Neural cell (in vitro differentiated cells): ENCODE data around the gene PTPRN2. TPM values are rescaled to one million over a fixed set of nuclear protein-coding genes. Genes with fewer than 3 reads are reported as not detected.

ENCODE experiments used
- H2AFZ ChIP-seq: fragments of 200-600, 300-800 bp; sonication (generic), shearing (Covaris generic); 2 replicates; pipeline ENCODE4 v1.6.0; 2014; ENCODE audit warnings: low read depth, mild to moderate bottlenecking, antibody characterized with exemption, low read length, moderate library complexity
- H3F3A ChIP-seq: fragments of 200-600 bp; shearing (Covaris generic); 2 replicates; pipeline ENCODE4 v1.6.1; 2016; ENCODE audit warnings: mild to moderate bottlenecking, moderate library complexity, mixed read lengths, antibody characterized with exemption, low read length; ENCODE audit not compliant: insufficient read depth, poor library complexity, severe bottlenecking
- H3K27ac ChIP-seq: fragments of 200-600, 300-800 bp; sonication (generic), shearing (Covaris generic); 2 replicates; pipeline ENCODE4 v1.5.1; 2014; ENCODE audit warnings: mild to moderate bottlenecking, low read length, moderate library complexity
- H3K27me3 ChIP-seq: fragments of 300-800, 200-600 bp; sonication (generic), shearing (Covaris generic); 2 replicates; pipeline ENCODE4 v1.6.0; 2014; ENCODE audit warnings: mild to moderate bottlenecking, low read depth, low read length, moderate library complexity; ENCODE audit not compliant: insufficient read depth
- H3K36me3 ChIP-seq: fragments of 300-800, 200-600 bp; sonication (generic), shearing (Covaris generic); 2 replicates; pipeline ENCODE4 v1.5.1; 2014; ENCODE audit warnings: mild to moderate bottlenecking, antibody characterized with exemption, low read length, moderate library complexity; ENCODE audit not compliant: insufficient read depth
- H3K4me2 ChIP-seq: fragments of 300-800, 200-600 bp; sonication (generic), shearing (Covaris generic); 2 replicates; pipeline ENCODE4 v1.6.0; 2014; ENCODE audit warnings: mild to moderate bottlenecking, low read length
- H3K4me3 ChIP-seq: fragments of 300-800, 200-600 bp; sonication (generic), shearing (Covaris generic); 2 replicates; pipeline ENCODE4 v1.5.1; 2014; ENCODE audit warnings: mild to moderate bottlenecking, low read length, moderate library complexity
- H3K79me2 ChIP-seq: fragments of 200-600 bp; shearing (Covaris generic); replicated peaks from 2 replicates; pipeline ENCODE4 v1.6.0; 2014; ENCODE audit warnings: mild to moderate bottlenecking, low read length, moderate library complexity; ENCODE audit not compliant: insufficient read depth
- H3K9ac ChIP-seq: fragments of 300-800, 200-600 bp; sonication (generic), shearing (Covaris generic); 2 replicates; pipeline ENCODE4 v1.6.1; 2016; ENCODE audit warnings: mild to moderate bottlenecking, low read length, mixed read lengths
- H3K9me2 ChIP-seq: fragments of 200-600 bp; shearing (Covaris generic); 2 replicates; pipeline ENCODE4 v1.6.1; 2016; ENCODE audit warnings: mild to moderate bottlenecking, low read length, mixed read lengths; ENCODE audit not compliant: insufficient read depth
- H3K9me3 ChIP-seq: fragments of 200-600, 300-800 bp; sonication (generic), shearing (Covaris generic); 2 replicates; pipeline ENCODE4 v1.6.1; 2016; ENCODE audit warnings: mild to moderate bottlenecking, mixed run types, low read length, moderate library complexity, mixed read lengths
- H4K20me1 ChIP-seq: fragments of 200-600 bp; shearing (Covaris generic); 2 replicates; pipeline ENCODE4 v1.6.1; 2016; ENCODE audit warnings: mild to moderate bottlenecking, mixed run types; ENCODE audit not compliant: insufficient read depth
- EP300 ChIP-seq: fragments of 450-650 bp; conservative IDR thresholded peaks from 2 replicates; pipeline ENCODE4 v1.6.1; 2014; ENCODE audit warnings: antibody characterized with exemption, mild to moderate bottlenecking, moderate library complexity; ENCODE audit not compliant: poor library complexity, severe bottlenecking
- EZH2 ChIP-seq: fragments of 200-600, 300-800 bp; shearing (Covaris generic), sonication (generic); IDR thresholded peaks from 2 replicates; pipeline ENCODE4 v1.6.1; 2014; ENCODE audit warnings: antibody characterized with exemption, low read length, borderline replicate concordance, mild to moderate bottlenecking; ENCODE audit not compliant: insufficient read depth, poor library complexity, severe bottlenecking
- MXI1 ChIP-seq: fragments of 450-650 bp; conservative IDR thresholded peaks from 2 replicates; pipeline ENCODE4 v1.6.1; 2014; ENCODE audit warnings: antibody characterized with exemption, mild to moderate bottlenecking; ENCODE audit not compliant: poor library complexity, severe bottlenecking
- POLR2AphosphoS5 ChIP-seq: IDR thresholded peaks from 2 replicates; pipeline ENCODE4 v1.6.1; 2012
- RAD21 ChIP-seq: fragments of 450-650 bp; conservative IDR thresholded peaks from 2 replicates; pipeline ENCODE4 v1.6.1; 2014; ENCODE audit warnings: antibody characterized with exemption, mild to moderate bottlenecking, moderate library complexity
- SMC3 ChIP-seq: fragments of 450-650 bp; conservative IDR thresholded peaks from 2 replicates; pipeline ENCODE4 v1.6.1; 2014; ENCODE audit warnings: antibody characterized with exemption, mild to moderate bottlenecking, moderate library complexity; ENCODE audit not compliant: poor library complexity
- TAF1 ChIP-seq: IDR thresholded peaks from 2 replicates; pipeline ENCODE4 v1.6.1; 2012; ENCODE audit warnings: low read depth
- polyA plus RNA-seq: library from polyadenylated mRNA; depleted of rRNA; stranded (reverse); fragments of >200 nt; gene quantifications from 2 replicates; pipeline ENCODE4 v1.2.3, GENCODE V29; 2014
- TF ChIP-seq, protein P1 (sequence below): IDR thresholded peaks from 2 replicates; pipeline ENCODE4 v1.6.1; 2012; ENCODE audit warnings: borderline replicate concordance
- TF ChIP-seq, protein P2 (sequence below): fragments of 450-650 bp; IDR thresholded peaks from 2 replicates; pipeline ENCODE4 v1.5.1; 2014; ENCODE audit warnings: antibody characterized with exemption, mild to moderate bottlenecking, moderate library complexity; ENCODE audit not compliant: poor library complexity, severe bottlenecking

Gene PTPRN2
- polyA plus RNA-seq, 1 donor from 2014 or later: 31.0 TPM

DNA sequence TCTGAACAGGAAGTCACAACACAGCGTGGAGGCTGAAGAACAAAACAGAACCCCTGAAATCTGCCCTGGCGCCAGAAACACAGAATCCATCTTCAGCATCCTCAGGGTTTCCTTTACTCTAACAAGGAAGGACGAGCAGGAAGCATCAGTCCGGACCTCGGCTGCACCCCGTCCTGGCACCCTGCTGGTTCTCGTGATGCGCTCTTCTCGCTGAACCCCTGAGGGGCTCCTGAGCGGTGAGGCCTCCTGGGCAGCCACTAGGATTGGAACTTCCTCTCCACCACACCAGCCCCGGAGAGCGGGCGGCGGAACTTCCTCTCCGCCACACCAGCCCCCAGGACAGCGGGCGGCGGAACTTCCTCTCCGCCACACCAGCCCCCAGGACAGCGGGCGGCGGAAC lies 461.9 kb downstream of the PTPRN2 start:
- Histone ChIP-seq H3K9ac (no peak overlapping the region), H2AFZ (no peak overlapping the region), H3F3A (no peaks in the 10 kb centered on the region), H3K9me2 (no peaks in the 10 kb centered on the region), H3K79me2 (no peaks in the 10 kb centered on the region), H3K27ac (no peak overlapping the region), H4K20me1 (no peaks in the 10 kb centered on the region), H3K27me3 (no peaks in the 10 kb centered on the region), H3K4me3 (no peak overlapping the region), H3K4me2 (no peak overlapping the region), H3K9me3 (peaks cover 14% of the 10 kb centered on the region), H3K36me3 (no peaks in the 10 kb centered on the region)
- TF ChIP-seq, protein P1, sequence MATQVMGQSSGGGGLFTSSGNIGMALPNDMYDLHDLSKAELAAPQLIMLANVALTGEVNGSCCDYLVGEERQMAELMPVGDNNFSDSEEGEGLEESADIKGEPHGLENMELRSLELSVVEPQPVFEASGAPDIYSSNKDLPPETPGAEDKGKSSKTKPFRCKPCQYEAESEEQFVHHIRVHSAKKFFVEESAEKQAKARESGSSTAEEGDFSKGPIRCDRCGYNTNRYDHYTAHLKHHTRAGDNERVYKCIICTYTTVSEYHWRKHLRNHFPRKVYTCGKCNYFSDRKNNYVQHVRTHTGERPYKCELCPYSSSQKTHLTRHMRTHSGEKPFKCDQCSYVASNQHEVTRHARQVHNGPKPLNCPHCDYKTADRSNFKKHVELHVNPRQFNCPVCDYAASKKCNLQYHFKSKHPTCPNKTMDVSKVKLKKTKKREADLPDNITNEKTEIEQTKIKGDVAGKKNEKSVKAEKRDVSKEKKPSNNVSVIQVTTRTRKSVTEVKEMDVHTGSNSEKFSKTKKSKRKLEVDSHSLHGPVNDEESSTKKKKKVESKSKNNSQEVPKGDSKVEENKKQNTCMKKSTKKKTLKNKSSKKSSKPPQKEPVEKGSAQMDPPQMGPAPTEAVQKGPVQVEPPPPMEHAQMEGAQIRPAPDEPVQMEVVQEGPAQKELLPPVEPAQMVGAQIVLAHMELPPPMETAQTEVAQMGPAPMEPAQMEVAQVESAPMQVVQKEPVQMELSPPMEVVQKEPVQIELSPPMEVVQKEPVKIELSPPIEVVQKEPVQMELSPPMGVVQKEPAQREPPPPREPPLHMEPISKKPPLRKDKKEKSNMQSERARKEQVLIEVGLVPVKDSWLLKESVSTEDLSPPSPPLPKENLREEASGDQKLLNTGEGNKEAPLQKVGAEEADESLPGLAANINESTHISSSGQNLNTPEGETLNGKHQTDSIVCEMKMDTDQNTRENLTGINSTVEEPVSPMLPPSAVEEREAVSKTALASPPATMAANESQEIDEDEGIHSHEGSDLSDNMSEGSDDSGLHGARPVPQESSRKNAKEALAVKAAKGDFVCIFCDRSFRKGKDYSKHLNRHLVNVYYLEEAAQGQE: no peak
- no peak for TF ChIP-seq RAD21
- TF ChIP-seq POLR2AphosphoS5: no peak
- TF ChIP-seq, protein P2, sequence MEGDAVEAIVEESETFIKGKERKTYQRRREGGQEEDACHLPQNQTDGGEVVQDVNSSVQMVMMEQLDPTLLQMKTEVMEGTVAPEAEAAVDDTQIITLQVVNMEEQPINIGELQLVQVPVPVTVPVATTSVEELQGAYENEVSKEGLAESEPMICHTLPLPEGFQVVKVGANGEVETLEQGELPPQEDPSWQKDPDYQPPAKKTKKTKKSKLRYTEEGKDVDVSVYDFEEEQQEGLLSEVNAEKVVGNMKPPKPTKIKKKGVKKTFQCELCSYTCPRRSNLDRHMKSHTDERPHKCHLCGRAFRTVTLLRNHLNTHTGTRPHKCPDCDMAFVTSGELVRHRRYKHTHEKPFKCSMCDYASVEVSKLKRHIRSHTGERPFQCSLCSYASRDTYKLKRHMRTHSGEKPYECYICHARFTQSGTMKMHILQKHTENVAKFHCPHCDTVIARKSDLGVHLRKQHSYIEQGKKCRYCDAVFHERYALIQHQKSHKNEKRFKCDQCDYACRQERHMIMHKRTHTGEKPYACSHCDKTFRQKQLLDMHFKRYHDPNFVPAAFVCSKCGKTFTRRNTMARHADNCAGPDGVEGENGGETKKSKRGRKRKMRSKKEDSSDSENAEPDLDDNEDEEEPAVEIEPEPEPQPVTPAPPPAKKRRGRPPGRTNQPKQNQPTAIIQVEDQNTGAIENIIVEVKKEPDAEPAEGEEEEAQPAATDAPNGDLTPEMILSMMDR: no peak
- TF ChIP-seq EZH2: no peak
- no peak for TF ChIP-seq MXI1
- no peak for TF ChIP-seq TAF1
- no peak for TF ChIP-seq SMC3
- TF ChIP-seq EP300: no peak

DNA sequence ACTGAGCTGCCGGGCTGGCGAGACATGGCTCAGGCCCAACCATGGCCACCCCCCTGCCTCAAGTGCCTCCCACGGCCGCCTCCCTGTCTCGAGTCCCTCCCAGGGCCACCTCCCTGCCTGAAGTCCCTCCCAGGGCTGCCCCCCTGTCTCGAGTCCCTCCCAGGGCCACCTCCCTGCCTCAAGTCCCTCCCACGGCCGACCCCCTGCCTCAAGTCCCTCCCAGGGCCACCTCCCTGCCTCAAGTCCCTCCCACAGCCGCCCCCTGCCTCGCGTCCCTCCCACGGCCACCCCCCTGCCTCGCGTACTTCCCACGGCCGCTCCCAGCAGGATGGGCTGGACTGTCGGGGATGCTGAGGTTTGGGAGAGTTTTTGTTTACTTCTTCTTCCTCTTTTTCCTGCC lies 462.5 kb downstream of the PTPRN2 start:
- no peak overlapping the region for H3K4me3 ChIP-seq
- H4K20me1 ChIP-seq: no peaks in the 10 kb centered on the region
- no peak for TF ChIP-seq RAD21
- no peak for TF ChIP-seq TAF1
- TF ChIP-seq, protein P1: no peak
- TF ChIP-seq MXI1: no peak
- no peak for TF ChIP-seq EP300
- TF ChIP-seq SMC3: no peak
- TF ChIP-seq POLR2AphosphoS5: no peak
- TF ChIP-seq, protein P2: no peak
- TF ChIP-seq EZH2: no peak
- H3K9ac ChIP-seq: no peak overlapping the region
- H3K9me3 ChIP-seq: peaks cover 14% of the 10 kb centered on the region
- no peaks in the 10 kb centered on the region for H3K9me2 ChIP-seq
- no peaks in the 10 kb centered on the region for H3F3A ChIP-seq
- no peak overlapping the region for H3K4me2 ChIP-seq
- no peak overlapping the region for H3K27ac ChIP-seq
- no peaks in the 10 kb centered on the region for H3K27me3 ChIP-seq
- no peak overlapping the region for H2AFZ ChIP-seq
- no peaks in the 10 kb centered on the region for H3K79me2 ChIP-seq
- no peaks in the 10 kb centered on the region for H3K36me3 ChIP-seq
